Measurements from ENCODE around the gene KRTAP12-2. TPM values are rescaled to one million over a fixed set of nuclear protein-coding genes. Genes with fewer than 3 reads are reported as not detected.

Gene KRTAP12-2
- total RNA-seq, 4 donors from 2014 or later, result not detected

DNA sequence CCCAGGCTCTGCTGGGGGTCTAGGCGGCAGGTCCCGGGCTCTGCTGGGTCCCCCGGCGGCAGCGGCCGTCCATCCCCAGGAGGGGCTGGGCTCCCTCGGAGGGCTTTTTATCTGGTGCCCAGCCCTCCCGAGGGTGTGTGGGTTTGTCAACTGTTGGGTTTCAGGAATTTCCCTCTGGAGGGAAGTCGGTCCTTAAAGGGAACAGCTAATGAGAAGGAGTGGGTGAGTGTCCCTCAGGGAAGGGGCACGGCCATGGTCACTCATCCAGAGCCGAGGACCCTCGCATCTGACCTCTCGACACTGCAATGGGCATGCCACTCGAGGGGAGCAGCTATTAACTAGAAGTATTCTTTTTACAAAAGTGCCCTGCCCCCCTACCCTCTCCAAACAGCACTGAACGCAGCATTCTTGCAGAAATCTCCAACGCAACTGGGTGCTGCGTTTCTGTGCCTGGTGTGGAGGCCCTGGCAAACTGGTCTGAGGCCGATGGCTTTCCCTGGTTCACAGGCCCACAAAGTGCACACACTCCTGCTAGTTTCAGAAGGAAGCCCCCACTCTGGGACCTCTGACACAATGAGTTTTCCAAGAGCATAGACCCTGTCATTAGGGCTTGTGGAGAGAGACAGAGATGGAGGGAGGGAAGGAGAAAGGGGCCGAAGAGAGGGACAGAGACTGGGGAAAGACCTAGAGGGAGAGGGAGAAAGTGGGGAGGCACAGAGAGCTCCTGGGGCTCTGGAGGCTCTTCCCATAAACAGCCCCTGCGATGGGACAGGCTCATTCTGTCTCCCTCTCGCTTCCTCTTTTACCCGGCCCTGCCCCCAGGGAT lies 45.7 kb upstream of the KRTAP12-2 start:
- Histone ChIP-seq H3K27ac (no peak overlapping the region), H3K27me3 (peaks cover 9 to 88% (median 30%) of the 10 kb centered on the region in 4 donors), H3K4me1 (peaks cover 0 to 39% (median 13%) of the 10 kb centered on the region in 3 donors), H3K4me3 (no peak overlapping the region), H3K9me3 (no peaks in the 10 kb centered on the region), H3K36me3 (no peaks in the 10 kb centered on the region)
- no peak for DNase-seq
- 59 to 66% methylated on average over 4 to 11 of the region's 22 CpGs for WGBS, 2 donors
- intact Hi-C loops (cut with DNase I), result no loop called here
- TF ChIP-seq POLR2A (IDR thresholded peaks at IDR 0.05) (no peak), CTCF (IDR thresholded peaks at IDR 0.05) (no peak)

- Histone ChIP-seq H3K36me3 (no peaks in the 10 kb centered on the region), H3K9me3 (no peaks in the 10 kb centered on the region), H3K27me3 (peaks cover 9 to 96% (median 38%) of the 10 kb centered on the region in 4 donors), H3K4me3 (no peak within 1 kb of the TSS), H3K4me1 (peaks cover 0 to 39% (median 13%) of the 10 kb centered on the region in 3 donors), H3K27ac (no peak within 1 kb of the TSS)
- WGBS, 2 donors, result 5% methylated on average over 17 of the region's 41 CpGs; no CpG with 5 or more reads in 1 of the 2 donors
- intact Hi-C loops (cut with DNase I), result no loop called here
- TF ChIP-seq POLR2A (IDR thresholded peaks at IDR 0.05), result no peak
- no peak for TF ChIP-seq CTCF (IDR thresholded peaks at IDR 0.05)
- DNase-seq, result no peak
Observed at GRCh38 chr21:44711327-44712202, 44.8 kb upstream of the KRTAP12-2 start, which contains the start of gene TSPEAR. TSPEAR (minus strand) TSS chr21:44711572; CDS start chr21:44711514, 58 bp downstream.

DNA sequence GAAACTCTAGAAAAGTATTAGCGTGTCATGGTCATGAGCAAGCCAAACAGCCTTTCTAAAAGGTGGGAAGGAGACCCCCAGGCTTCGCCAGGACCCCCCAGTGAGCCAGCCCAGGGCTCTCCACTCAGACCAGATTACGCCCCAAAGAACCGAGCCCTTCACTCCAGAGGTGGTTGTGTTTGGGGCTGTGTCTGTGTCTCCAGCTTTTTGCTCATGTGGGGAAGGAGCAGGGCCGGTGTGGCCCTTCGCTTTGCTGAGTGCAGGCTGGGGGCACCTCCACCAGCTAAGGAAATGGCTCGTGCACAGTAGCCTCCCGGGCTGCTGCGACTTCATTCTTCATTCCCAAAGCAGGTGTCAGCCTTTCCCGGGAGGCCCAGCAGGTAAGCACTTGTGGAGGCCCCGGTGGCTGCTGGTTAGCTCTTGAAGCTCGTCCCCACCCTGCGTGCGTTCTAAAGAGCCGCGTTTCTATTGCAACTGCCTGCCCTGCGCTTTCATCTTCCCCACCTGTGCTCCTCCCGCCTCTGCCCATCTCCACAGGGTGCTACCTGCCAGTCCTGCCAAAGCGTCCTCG lies 44.1 kb upstream of the KRTAP12-2 start:
- no peak overlapping the region for H3K4me3 ChIP-seq
- WGBS, 2 donors, result 4 to 14% methylated on average over 9 to 13 of the region's 20 CpGs

GRCh38 chr21:44710294-44710665 lies 43.6 kb upstream of the KRTAP12-2 start:
- Histone ChIP-seq H3K4me1 (peaks cover 0 to 39% (median 13%) of the 10 kb centered on the region in 3 donors), H3K36me3 (no peaks in the 10 kb centered on the region), H3K9me3 (peaks cover 0 to 7% (median 5%) of the 10 kb centered on the region in 3 donors), H3K27ac (no peak overlapping the region), H3K4me3 (no peak overlapping the region), H3K27me3 (peaks cover 9 to 100% (median 41%) of the 10 kb centered on the region in 4 donors)
- WGBS, 2 donors, result 0% methylated on average over 1 to 13 of the region's 17 CpGs
- intact Hi-C loops (cut with DNase I), result no loop called here
- DNase-seq, result no peak
- TF ChIP-seq CTCF (IDR thresholded peaks at IDR 0.05) (no peak), POLR2A (IDR thresholded peaks at IDR 0.05) (no peak)

More for the DNA sequence above, 44.1 kb upstream of the KRTAP12-2 start:
- Histone ChIP-seq H3K27ac (no peak overlapping the region), H3K4me1 (peaks cover 0 to 39% (median 13%) of the 10 kb centered on the region in 3 donors), H3K27me3 (peaks cover 9 to 100% (median 41%) of the 10 kb centered on the region in 4 donors), H3K36me3 (no peaks in the 10 kb centered on the region), H3K9me3 (peaks cover 0 to 7% (median 5%) of the 10 kb centered on the region in 3 donors)
- TF ChIP-seq CTCF (IDR thresholded peaks at IDR 0.05) (no peak), POLR2A (IDR thresholded peaks at IDR 0.05) (no peak)
- no peak for DNase-seq
- intact Hi-C loops (cut with DNase I), result no loop called here

Data from esophagus squamous epithelium (tissue), 5 donors.